ENCODE results near the gene MPHOSPH8. TPM values are rescaled to one million over a fixed set of nuclear protein-coding genes. Genes with fewer than 3 reads are reported as not detected.

MPHOSPH8 gene
- total RNA-seq, 2 donors from 2014 or later: 34.8 to 63.5 TPM

Other genes starting within 250 kb of the MPHOSPH8 start
- gene TPTE2, start 72.1 kb upstream of the MPHOSPH8 start, total RNA-seq: under 1 TPM in 1 of 2 donors, not detected in 1; 0.34 TPM
- gene PSPC1, start 149.3 kb downstream of the MPHOSPH8 start, total RNA-seq: 10 to 100 TPM; 54.2 to 77.9 TPM
- gene ZMYM5, start 230.0 kb downstream of the MPHOSPH8 start, total RNA-seq: 10 to 100 TPM; 11.6 TPM

Data from activated T-helper 17 cell treated with anti-CD3 and anti-CD28 coated beads, Interleukin-2, amount 50 U/mL, for 72 hours (primary cell).